Measurements from ENCODE around the gene RCE1.
A peak's percentile ranks its signal among the peaks of the same experiment; 100 is the strongest.

RCE1 gene

DNA sequence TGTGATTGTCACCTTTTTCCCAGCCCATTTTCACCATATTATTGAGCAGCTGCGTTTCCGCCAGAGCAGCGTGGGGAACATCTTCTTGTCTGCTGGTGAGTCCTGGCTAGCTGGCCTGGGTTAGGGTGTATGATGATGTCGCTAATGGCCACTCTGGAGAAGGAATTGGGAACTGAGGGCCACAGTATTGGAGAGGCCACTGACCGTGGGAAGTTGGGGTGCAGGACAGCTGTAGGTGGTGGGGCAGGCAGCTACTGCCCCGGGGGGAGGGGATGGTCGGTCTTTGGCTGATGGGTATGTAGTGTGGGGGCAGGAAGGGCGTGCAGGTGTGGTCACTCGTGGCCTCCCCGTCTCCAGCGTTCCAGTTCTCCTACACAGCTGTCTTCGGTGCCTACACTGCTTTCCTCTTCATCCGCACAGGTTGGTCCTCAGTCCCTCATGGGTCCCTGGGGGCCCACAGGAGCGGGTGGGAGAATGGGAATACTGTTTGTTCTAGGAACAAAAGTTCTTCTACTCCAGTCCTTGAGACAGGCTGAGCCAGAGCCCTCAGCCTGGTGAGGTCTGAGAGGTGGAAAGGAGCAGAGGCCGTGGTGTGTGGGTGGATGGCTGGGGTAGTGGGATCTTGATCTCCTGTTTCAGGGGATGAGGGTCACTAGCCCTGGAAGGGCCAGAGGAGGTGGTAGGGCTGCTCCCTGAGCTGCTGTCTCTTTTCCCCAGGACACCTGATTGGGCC, 2.1 kb downstream of the RCE1 start:
- DNase-seq (ENCODE audit: low spot score), result no peak

DNA sequence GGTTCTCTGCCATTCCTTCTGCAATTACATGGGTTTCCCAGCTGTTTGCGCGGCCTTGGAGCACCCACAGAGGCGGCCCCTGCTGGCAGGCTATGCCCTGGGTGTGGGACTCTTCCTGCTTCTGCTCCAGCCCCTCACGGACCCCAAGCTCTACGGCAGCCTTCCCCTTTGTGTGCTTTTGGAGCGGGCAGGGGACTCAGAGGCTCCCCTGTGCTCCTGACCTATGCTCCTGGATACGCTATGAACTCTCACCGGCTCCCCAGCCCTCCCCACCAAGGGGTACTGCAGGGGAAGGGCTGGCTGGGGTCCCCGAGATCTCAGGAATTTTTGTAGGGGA, 2.6 kb downstream of the RCE1 start:
- DNase-seq (ENCODE audit: low spot score), result no peak

DNA sequence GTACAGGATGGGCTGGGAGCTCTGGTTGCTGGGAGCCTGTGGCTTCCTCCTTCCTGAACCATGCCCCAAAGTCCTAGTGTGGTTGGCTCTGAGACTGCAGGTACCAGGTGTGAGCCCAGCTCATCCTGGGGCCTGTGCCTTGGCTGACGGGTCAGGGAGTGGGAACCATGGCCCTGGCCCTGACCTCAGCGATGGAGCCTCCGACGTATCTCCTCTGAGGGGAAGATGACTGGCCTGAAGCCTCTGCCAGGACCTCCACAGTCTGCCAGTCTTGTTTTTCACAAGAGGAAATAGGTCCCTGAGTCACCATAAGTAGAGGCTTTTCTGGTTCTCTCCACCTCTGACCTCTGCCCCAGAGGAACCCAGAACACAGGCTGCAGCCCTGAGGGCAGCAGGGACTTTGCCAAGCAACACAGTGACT, 3.4 kb downstream of the RCE1 start:
- peak; percentile 78 for DNase-seq (ENCODE audit: low spot score)

DNA sequence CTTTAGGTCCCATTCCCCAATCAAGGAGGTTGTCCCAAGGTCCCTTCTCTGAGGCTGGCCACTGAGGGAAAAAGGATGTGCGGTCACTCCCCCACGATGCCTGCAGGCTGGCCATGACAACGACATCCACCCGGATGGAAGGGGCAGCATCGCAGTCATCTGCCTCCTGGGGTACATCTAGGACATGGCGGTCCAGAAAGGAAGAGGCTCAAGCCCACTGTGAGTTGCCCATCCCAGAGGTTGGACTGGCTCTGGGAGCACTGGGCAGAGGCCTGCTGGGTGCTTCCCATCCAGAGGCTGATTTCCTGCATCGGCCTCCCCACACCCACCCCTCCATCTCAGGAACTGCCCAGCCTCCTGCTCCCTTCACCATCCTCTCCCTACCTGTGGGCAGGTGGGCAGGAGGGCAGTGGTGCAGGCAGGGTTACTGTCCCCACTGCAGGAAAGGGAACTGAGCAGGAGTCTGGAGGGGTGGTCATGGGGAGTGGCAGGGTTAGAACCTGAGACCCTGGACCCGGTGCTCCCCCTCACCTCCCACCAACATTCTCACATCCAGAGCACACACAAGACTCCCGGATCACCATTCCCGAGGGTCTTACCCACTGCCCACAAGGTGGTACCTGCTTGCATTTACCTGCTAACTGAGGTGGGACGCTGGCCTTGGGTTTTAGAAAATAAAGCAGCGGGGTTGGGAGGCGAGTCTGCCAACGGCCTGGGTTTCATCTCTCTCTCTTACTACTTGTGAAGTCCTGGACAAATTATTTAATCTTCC, 4.4 kb downstream of the RCE1 start:
- DNase-seq (ENCODE audit: low spot score), result no peak

DNA sequence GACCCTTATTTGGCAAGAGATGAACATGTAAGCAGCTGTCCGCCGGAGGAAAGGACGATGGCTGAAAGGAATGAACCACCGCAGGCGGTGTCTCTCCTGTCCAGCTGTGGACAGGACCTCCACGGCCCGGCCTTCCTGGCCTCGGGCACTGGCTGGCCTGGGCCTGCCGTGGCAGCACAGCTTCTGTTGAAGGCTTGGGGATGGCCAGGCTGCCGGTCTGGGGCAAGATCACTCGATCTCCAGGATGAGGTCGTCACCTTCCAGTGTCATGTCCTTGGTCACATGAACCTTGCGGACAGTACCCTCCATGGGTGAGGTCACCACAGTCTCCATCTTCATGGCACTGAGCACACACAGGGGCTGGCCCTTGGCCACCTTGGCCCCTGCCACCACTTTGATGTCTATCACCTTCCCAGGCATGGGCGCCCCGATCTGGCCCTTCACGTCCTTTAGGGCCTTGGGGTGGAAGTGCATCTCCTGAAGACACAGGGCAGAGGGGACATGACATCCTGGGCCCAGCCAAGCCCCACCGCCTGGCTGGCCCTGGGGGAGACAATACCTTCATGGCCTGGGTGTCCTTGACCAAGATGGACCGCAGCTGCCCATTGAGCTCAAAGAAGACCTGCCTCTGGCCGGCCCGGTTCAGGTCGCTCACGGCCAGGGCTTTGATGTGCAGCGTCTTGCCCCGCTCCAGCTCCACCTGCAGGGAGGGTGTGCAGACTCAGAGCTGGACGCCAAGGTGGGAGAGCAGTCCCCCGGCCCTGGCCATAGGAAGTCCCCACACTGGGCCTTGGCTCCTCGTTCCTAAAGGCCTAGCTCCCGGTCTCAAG, 5.6 kb downstream of the RCE1 start:
- DNase-seq (ENCODE audit: low spot score), result no peak

DNA sequence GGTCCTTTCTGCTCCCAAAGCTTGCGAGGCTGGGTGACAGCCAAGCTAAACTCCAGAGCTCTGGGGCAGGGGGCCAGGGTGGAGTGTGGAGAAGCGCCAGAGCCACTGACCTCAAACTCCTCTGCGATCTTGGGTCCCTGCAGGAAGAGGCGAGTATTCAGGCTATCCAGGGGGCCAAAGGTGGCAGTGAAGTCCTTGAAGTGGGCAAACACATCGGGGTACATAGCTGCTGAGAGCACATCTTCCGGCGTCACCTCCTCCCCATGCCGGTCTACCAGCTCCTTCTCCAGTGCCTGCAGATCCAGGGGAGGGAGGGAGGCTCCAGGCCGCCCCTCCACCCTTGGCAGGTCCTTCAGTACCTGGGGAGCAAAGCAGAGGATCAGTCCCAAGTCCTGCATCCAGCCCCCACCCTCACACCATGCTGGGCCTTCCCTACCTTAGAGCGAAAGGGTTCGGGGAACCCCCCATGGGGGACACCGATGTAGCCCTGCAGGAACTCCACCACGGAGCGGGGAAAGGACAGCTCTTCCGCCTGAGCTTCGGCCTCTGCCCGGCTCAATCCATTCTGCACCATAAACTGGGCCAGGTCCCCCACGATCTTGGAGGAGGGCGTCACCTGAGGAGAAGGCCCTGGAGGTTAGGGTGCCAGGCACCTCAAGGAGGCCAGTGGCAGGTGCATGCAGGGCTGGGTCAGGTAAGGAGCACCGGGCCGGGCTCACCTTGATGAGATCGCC, 6.4 kb downstream of the RCE1 start:
- DNase-seq (ENCODE audit: low spot score), result no peak

DNA sequence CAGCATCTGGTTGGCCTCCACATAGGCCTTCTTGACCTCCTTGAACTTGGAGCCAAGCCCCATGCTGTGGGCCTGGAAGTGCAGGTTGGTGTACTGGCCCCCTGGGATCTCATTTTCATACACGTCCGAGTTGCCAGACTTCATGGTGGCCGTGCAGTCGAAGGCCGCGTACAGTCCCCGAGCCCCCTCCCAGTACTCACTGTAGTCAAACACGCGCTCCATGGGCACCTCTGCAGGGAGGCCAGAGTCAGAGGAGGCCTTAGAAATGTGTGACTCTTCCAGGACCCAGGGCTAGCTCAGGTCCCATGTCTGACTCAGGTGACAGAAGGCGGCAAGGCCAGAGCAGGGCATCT, 7.0 kb downstream of the RCE1 start:
- no peak for DNase-seq (ENCODE audit: low spot score)

DNA sequence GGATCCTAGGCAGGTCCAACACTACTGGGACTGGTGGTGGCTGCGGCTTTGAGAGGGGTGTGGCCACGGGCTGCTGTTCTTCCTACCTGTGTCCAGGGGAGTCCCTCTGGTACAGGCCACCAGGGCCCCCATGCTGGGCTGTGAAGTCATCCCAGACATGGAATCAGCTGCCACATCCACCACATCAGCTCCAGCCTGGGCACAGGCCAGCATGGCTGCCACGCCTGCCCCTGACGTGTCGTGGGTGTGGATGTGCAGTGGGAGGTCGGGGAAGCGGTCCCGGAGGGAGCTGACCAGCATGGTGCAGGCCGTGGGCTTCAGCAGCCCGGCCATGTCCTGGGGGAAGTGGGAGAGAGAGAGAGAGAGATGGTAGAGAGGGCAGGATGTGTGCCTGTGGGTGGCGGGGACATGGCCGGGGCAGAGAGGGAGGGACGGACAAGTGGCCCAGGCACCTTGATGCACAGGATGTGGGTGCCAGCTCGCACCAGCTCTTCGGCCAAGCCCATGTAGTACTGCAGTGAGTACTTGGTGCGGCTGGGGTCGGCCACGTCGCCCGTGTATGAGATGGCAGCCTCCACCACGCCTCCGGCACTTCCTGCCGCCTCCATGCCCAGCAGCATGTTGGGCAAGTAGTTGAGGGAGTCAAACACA, 7.5 kb downstream of the RCE1 start:
- no peak for DNase-seq (ENCODE audit: low spot score)

DNA sequence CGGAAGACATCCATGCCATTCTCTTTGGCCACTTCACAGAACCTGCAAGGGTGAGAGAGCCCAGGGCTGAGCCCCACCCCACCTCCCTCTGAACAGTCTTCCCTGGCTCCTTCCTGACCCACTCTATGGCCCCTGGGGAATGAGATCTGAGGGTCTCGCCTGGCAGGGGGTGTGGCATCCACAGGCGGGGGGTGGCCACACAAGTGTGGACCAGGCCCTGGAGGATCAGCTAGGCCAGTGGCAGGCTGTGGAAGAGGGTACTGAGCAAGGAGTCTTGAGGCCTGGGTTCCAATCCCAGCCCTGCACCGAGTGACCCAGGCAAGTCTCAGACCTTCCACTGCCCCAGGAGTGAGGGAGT, 8.0 kb downstream of the RCE1 start:
- DNase-seq (ENCODE audit: low spot score), result no peak

DNA sequence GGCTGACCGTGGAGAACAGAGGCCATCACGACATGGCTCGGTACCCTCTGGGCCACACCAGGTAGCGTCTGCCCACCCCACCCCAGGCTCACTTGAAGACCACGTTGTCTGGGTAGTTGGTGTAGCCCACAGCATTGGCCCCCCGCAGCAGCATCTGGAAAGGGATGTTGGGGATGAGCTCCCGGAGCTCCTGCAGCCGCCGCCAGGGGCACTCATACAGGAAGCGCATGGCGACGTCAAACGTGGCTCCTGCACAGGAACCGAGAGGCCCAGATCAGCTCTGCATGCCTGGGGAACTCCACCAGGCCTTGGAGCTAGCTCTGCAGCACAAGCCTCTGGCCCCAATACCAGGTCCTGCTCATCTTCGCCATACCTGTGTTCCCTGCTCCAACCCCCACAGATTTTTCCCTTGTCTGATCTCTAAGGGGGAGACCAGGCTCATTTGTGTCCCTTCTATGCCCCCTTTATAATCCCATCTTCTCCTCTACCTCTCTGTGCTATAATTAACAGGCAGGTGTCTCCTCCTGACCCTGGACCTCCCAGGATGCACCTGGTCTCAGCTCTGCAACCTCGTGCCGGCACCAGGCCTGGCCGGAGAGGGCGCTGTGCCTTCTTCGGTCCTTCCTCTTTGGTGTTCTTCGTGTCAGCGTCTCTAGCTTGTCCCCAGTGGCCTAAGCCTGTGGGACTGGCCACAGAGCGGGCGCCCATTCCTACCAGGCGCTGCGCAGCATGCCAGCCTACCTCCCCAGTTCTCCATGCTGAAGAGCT, 8.6 kb downstream of the RCE1 start:
- peak; percentile 47 for DNase-seq (ENCODE audit: low spot score)

DNA sequence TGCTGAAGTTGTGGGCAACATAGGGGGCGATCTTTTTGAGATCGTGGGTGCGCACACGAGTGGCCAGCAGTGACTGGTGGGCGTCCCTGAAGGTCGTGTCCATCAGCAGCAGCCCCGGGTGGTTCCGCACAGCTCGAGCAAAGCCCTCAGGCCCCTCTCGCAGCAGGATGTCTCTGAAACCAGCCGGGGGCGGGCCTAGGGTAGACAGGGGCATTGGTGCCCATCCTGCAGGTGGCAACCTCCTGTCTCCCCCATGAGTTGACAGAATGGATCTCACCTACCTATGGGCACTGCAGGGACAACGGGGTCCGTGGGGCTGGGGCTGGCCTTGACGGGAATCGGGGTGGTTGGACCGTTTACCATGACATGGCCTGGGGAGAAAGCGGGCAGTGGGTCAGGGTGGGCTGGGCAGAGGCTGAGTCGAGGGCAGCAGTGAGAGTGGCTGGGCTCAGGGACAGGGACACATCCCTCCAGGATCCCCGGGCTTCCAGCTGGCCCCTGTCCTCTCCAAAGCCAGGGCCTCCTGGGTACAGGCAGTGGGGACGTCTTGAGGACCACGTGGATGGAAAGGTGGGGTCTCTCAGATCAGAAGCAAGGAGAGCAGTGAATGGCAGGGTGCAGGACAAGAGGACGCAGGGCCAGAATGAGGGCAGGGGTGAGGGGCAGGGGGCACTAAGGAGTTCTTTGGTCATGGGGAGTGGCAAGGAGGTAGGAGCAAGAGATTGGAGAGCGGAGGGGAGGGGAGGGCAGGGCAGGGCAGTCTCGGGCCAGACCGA, 9.4 kb downstream of the RCE1 start:
- no peak for DNase-seq (ENCODE audit: low spot score)

DNA sequence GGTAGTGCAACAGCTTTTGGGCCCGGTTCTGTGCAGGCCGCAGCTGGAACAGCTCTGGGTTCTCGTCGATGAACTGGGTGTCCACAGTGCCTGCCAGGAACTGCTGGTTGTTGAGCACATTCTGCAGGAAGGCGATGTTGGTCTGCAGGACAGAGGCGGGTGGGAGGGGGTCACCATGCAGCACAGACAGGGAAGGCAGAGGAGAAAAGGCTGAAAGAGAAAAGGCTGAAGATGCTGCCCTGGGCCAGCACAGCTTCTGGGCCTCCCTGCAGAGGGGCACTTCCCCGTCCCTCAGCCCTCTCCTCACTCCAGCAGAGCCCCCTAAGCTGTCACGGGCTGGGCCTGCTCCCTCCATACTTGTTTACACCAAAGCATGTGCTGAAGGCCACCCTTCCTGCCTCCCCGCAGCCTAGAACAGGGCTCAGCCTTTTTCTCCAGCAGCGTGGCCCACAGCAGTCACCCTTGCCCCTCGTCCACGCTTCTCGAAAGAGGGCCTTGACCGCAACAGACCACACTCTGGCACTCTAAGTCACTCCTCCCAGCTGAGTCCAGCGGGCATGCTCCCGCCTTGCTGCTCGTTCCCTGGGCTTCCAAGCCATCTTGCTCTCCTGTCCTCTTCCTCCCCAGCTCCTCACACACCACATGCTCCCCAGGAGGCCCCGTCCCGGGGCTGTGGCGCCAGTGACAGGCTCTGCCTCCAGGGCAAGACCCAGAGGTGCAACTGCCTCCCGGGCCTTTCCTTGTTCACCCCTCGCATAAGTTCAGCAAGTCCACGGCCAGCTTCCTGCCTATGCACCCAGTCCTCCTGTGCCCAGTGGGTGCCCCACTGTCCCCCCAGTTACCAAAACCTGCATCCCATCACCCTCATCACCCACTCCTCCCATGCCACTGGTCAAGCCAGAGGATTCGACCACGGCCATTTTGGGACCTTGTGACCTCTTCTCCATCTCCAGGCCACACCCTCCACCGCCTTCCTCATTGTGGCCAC, 10.3 kb downstream of the RCE1 start:
- DNase-seq (ENCODE audit: low spot score), result no peak

DNA sequence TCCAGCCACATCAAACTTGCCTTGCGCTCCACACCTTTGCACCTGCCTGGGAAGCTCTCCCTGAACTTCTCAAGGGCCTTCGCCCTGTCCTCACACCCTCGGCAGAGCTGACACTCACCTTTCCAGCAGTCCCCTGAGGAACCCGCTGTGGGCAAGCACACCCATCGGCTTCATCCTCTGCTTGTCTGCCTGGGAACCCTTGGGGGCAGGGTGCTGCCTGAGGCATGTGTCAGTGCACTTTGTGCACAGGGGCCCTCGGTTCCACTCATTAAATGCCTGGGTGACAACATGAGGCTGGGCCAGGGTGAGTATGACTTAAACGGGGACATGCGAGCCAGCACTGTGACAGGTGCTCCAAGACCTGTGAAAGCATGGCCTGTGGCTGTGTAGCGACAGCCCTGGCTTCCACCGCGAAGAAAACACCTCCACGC, 11.0 kb downstream of the RCE1 start:
- no peak for DNase-seq (ENCODE audit: low spot score)

DNA sequence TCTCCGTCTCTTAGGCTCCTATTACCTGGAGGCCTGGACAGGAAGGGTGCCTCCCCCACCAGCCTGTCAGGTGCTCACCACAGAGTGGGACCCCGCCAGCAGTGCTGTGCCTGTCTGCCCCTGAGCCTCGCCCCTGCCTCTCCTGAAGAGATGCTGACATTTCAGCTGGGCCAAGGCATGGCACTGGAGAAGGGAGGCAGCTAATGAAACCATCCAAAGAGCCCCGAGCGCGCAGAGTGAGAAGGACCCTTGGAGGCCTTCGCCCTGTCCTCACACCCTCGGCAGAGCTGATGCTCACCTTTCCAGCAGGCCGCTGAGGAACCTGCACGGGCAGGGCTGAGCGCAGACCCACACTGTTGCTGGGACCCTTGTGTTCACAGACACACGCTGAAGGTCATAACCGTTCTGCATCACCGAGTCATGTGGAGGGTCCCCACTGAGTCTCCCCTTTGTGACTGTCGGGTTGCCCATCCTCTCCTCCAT, 11.5 kb downstream of the RCE1 start:
- DNase-seq (ENCODE audit: low spot score), result no peak

DNA sequence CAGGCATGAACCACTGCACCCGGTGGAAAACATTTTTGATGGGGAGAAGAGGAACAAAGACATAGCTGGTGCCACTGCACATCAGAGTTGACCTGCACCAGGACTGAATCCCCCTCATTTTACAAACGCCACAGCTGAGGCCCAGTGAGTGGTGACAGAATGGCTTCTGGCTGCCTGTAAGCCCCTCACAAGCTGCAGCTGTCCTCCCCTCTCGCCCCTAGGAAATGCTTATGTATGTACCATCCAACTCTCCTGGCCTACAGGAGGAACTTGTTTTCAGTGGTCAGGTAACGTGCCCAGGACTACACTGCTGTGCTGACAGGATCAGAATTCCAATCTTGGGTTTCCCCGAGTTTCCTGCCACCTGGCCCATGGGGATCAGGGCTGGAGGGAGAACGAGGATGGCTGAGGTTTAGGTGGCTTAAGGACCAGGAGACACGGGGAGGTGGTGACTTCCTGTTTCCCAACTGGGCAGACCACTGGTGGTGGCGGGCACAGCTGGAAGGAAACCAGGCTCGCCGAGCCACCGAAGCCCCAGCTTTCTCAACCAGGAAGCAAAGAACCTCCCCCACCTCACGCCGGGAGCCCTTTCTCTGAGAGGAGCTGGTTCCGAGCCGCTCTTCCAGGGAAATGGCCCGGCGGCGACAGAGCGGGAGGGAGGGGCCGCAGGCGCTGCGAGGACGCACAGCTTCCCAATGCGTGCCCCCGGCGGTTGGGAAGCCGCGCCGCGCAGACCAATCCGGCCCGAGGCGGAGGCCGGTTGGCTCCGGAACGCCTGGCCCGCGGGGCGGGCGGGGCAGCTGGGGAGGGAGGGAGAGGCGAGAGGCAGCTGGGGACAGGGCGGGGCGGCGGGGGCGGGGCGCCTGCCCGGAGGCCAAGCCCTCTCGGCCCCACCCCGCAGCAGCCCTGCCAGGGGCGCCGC, 12.6 kb downstream of the RCE1 start:
- DNase-seq (ENCODE audit: low spot score), result peak; percentile 91

DNA sequence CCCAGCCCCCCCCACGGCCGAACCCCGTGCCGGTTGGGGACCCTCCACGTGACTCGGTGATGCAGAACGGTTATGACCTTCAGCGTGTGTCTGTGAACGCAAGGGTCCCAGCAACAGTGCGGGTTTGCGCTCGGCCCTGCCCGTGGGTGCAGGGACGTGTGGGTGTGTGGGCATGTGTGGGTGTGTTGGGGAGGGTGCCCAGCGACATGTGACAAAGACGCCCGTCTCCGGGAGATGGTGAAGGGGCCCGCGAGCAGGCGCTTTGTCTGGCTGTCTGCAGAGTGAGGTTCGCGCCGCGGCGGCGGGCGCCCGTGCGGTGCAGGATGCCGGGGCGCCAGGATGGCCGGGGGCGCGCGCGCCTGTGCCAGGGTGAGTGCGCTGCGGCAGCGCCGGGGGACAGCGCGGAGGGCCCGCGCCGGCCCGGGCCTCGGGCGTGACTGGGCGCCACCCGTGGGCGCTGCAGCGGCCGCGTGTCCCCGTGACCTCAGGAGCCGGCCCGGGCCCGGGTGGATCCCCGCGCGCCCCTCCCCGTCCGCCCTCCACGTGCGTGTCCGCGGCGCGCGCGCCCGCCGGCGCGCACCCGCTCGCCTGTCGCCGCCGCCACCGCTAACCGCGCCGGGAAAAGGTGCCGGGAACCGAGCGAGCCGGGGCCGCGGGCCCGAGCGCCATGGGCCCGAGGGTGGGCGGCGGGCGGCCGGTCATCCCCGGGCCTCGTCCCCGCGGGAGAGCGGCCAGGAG, 13.4 kb downstream of the RCE1 start, which contains the start of gene LRFN4:
TSS of gene LRFN4 (plus strand) at position 569 of the 738 bp plus-strand sequence. CDS start 681 bp downstream, outside the sequence.
- peak; percentile 74 for DNase-seq (ENCODE audit: low spot score)

Data from kidney capillary endothelial cell (primary cell).